ENCODE results near the gene ZNF335. TPM values are rescaled to one million over a fixed set of nuclear protein-coding genes. Genes with fewer than 3 reads are reported as not detected.
"Not testable (repeated sequence)": the region's sequence is repeated elsewhere in the genome, so short reads cannot be mapped to it uniquely, and the experiment has no call there.

Gene ZNF335
- total RNA-seq, 1 donor from 2014 or later: 9.6 TPM

DNA sequence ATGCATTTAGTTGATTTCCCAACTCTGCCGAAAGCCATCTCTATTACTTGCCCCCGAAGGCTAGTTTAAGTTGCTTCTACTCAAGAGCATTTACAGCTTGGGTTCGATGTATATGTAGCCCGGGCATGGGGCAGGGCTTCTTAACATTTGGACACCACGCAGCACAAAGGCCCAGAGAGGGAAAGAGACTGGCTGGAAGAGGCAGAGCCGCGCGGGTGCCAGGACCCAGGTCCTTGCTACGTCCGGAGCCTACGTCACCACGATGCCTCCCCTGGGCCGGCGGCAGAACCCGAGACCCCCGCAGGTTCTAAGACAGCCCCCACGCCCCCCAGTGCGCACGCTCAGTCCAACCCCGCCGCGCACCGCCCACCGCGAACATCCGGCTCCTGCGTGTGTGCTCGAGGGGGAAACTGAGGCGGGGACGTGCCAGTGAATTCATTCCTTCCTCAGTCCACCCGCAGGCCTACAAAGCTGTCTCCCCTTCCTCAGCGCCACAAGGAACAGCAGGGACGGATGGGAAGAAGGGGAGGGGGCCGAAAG lies 37.9 kb downstream of the ZNF335 start:
- ATAC-seq: peak; percentile 16

DNA sequence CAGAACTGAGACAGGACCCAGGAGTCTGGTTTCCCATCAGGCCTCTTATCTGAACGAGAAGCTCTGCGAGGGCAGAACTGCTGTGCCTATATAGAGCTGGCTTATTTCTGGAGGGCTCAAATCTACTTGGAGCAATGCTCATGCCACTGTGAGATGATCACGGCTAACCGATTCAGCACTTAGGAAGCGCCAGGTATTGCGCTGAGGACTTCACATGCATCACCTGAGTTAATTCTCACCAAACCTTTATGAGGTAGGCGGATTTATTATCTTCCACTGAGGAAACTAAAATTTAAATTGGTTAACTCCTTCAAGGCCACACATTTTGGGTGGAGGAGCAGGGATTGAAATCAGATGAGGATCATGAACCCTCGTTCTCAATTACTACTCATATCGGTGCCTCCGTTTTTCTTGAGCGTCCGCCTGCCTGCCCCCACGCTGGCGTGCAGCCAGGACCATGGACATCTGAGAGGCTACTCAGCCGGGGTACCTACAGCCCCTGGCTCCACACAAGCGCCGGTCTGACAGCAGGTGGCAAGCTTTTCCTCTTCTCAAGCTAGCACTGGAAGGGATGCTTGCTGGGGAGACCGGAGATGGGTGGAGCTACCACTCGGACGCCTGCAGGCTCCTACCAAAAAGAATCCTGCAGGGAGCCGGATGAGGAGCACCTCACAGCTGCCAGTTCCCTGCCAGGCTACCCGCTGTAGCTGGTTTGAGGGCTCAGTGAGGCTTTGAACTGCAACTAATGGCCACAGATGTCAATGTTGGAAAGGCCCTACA lies 38.5 kb downstream of the ZNF335 start:
- ATAC-seq: peak; percentile 51

DNA sequence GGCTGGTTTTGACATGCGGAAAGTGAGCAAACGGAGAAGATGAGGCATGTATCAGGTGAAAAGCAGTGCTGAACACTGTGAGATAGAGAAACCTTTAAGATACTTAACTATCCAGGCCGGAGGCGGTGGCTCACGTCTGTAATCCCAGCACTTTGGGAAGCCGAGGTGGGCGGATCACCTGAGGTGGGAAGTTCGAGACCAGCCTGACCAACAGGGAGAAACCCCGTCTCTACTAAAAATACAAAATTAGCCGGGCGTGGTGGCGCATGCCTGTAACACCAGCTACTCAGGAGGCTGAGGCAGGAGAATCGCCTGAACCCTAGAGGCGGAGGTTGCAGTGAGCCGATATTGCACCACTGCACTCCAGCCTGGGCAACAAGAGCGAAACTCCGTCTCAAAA lies 40.3 kb downstream of the ZNF335 start:
- not testable (repeated sequence) for ATAC-seq

DNA sequence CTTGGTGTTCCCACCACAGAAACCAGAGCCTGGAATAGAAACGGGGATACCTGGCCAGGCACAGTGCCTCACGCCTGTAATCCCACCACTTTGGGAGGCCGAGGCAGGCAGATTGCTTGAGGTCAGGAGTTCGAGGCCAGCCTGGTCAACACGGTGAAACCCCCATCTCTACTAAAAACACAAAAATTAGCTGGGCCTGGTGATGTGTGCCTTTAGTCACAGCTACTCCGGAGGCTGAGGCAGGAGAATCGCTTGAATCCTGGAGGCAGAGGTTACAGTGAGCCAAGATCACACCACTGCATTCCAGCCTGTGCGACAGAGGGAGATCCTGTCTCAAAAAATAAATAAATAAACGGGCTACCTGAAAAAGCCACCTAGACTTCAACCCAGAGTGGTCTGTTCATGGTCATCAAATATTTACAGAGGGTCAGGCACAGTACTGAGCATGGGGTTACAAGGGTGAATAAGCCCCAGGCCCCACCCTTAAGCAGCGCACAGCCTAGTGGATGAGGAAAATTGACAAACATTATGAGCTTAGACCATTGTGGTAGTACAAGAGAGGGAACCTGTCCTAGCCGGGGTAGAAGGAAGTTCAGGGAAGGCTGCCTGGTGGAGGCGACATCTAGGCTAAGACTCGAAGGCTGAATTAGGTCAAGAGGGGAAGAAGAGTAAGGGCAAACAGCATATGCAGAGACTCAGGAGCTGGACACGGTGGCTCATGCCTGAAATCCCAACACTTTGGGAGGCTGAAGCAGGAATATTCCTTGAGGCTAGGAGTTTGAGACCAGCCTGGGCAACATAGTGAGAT lies 44.7 kb downstream of the ZNF335 start:
- peak; percentile 10 for ATAC-seq

DNA sequence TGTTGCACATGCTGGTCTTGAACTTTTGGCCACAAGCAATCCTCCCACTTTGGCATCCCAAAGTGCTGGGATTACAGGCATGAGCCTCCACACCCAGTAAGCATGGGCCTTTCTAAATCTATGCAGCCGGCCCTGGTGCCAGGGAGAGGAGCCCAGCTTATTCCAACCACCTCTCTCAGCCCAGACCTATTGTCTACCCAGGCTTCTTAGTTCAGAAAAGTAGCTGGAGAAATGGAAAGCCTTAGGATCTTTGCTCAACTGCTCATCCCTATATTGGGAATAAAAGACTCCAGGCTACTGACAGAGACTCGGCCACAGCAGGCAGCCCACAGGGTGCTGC lies 45.3 kb downstream of the ZNF335 start:
- ATAC-seq: no peak

DNA sequence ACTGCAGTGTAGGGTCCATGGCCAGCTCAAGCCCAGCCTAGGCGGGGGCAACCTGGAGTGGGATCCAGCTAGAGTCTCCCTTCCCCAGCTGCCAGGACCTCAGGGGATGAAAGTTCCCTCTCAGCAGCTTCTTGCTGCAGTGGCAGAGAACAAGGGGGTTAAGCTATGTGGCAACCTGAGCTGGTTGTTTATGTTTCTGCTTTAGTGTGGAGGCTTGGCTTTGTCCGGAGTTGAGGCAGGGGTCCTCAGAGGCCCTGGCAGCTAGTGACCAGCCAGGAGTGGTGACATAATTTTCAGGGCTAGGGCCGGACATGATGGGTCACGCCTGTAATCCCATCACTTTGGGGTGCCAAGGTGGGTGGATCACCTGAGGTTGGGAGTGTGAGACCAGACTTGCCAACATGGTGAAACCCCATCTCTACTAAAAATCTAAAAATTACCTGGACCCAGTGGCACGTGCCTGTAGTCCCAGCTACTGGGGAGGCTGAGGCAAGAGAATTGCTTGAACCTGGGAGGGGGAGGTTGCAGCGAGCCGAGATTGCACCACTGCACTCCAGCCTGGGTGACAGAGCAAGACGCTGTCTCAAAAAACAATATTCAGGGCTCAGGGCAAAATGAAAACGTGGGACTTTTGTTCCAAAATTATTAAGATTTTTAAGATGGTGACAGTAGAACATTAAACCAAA lies 46.0 kb downstream of the ZNF335 start:
- ATAC-seq: no peak

DNA sequence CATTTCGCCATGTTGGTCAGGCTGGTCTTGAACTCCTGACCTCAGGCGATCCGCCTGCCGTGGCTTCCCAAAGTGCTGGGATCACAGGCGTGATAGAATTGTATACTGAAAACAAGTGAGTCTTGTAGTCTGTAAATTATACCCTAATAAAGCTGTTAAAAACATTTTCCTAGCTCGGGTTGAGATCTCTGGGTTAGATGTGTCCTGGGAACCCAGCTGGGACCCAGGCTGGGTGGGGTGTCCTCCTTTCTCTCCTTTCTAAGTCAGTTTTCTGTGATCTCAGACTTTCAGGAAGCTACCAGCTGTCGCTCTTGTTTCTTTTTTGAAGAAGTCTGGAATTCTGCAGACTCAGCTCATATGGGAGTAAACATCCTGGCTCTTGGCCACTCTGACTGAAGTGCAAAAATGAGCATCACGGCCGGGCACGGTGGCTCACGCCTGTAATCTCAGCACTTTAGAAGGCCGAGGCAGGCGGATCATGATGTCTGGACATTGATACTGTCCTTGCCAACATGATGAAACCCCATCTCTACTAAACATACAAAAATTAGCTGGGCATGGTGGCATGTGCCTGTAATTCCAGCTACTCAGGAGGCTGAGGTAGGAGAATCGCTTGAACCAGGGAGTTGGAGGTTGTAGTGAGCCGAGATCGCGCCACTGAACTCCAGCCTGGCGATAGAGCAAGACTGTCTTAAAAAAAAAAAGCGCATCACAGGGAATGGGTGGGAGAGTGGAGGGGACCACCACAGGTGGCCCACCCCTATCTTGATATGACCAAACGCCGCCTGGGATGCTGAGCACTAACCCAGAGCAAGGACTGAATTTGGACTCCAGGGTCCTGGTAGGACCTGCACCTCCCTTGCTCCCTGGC lies 47.4 kb downstream of the ZNF335 start:
- no peak for ATAC-seq

DNA sequence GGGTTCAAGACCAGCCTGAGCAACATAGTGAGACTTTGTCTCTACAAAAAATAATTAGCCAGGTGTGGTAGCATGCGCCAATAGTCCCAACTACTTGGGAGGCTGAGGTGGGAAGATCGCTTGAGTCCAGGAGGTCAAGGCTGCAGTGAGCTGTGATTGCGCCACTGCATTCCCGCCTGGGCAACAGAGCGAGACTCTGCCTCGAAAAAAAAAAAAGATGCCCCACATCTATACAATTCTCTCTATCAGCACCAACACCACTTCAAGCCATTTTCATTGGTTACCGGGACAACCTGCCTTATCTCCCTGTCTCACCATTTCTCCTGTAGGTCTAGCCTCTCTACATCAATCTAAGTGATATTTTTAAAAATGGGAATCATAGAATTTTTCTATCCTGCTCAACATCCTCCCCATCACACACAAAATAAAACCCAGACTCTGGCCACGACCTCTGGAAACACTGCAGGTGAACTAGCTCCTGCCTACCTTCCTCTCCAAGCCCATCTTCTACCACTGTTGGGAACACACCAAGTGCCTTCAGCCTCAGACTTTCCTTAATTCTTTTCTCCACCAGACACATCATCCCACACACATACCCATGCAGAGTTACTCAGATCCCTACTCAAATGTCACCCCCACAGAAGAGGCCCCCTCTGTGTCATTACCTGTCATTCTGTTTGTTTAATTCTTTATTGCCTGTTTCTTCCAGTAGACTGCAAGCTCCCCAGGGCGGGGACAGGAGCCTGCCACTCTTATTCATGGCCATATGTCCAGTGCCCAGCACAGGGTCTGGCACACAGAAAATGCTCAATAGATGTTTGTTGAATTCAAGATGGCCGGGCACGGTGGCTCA lies 50.4 kb downstream of the ZNF335 start:
- ATAC-seq: no peak

DNA sequence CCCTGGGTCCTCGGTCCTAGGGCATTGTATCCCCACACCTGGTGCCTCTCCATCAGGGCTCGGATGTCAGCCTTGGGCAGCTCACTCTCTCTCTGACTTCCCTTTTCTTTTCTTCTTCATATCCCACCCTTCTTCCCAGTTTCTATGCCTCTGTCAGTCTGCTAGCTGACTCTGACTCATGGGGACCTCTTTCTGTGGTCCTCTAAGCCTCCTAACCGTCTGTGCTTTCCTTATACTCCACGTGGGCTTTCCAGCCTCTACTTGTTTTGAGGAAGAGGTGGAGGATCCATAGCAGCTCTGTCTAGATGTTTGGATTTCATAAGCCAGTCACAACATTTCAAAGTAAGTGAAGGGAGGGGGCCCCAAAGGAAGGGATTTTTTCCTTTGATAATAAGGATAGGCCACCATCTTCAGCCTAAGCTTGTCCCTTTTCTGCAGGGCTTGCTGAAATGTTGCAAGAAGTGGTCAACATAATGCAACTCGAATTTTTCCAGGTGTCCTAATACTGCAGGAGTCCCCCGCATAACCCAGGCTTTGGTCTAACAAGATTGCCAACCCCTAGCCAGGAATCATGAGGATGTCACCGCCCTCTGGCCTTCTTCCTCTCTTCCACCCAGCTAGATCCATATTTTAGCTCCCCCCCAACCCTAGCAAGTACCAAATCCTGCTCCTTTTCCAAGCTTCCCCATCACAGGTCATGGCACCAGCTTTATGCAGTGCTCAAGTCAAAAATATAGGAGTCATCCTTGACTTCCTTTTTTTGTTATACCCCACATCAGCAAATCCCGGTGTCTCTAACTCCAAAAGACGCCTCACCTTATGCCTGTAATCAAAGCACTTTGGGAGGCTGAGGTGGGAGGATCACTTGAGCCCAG lies 51.3 kb downstream of the ZNF335 start:
- no peak for ATAC-seq

DNA sequence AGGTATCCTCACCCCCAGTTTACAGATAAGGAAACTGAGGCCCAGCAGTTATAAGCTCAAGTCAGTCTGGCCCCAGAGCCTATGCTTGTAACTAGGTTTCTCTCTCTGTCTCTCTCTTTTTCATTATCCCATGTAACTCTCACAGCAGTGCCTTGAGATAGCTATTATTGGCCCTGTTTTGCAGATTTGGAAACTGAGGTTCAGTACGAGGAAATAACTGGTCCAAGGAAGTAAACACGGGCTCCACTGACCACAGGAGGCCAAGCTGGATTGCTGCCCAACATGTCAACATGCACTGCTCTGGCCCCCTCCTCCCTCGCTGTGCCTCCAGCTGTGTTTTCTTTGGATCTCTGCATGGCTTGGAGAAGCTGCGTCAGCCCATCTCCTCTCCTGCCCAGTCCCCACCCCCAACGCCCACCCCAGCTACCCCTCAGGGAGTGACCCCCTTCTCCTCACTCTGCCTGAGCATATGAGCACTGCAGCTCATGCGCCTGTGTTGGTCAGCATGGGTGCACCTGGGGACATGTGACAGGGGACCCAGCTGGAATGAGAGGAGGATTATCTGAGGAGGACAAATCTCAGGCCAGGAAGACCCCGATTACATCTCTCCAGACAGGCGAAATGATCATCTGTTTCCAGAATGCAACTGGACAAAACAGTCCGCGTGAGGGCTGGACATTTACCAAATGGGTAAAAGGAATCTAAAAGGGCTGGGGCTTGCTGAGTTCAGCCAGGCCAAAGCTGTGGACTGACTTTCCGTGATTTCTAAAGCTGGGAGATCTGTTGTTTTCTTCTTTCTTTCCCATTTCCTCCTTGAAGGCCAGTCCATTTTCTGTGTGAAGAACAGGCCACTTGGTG lies 52.2 kb downstream of the ZNF335 start:
- ATAC-seq: no peak

DNA sequence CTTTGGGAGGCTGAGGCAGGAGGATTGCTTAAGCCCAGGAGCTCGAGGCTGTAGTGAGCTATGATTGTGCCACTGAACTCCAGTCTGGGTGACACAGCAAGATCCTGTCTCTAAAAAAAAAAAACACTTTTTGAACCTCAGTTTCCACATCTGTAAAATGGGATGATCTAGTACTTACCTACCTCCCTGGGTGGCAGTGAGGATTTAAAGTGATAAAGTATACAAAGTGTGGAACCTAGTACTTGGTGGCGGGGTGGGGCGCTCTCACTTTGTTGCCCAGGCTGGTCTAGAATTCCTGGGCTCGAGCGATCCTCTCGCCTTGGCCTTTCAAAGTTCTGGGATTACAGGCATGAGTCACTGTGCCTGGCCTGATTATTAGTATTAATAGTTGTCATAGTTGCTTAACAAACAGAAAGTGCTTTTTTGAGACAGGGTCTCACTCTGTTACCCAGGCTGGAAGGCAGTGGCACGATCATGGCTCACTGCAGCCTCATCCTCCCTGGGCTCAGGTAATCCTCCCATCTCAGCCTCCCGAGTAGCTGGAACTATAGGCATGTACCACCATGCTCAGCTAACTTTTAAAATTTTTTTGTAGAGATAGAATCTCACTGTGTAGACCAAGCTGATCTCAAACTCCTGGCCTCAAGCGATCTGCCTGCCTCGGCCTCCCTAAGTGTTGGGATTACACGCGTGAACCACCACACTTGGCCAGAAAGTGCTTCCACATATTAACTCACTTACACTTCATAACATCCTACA lies 53.0 kb downstream of the ZNF335 start:
- ATAC-seq: no peak

DNA sequence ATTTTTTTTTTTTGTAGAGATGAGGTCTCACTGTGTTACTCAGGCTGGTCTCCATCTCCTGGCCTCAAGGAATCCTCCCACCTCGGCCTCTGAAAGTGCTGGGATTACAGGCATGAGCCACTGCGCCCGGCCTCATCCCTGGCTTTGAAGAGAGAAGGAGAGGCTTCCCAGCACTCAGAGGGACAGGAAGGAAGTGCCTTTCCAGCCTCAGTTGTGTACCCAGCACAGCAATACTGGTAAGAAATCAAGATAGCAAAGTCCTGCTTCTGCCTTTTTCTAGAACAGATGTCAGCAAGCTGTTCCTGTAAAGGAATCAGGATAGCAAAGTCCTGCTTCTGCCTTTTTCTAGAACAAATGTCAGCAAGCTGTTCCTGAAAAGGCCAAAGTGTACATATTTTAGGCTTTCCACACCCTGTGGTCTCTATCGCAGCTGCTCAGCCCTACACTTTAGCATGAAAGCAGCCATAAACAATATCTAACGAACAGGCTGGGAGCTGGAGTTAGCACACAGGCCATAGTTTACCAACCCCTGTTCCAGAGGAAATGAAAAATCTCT lies 53.7 kb downstream of the ZNF335 start:
- ATAC-seq: no peak

DNA sequence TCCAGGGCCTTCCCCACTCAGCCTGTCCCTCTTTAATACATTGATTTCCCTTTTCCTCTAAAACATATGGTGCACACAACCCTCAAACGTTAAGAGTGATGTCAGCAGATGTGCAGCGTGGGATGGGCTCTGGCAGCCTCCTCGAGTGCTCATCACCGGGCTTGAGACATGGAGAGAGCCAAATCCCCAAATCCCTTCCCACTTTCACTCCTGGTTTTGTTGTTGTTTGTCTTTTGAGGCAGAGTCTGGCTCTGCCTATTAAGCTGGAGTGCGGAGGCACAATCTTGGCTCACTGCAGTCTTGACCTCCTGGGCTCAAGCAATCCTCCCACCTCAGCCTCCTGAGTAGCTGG lies 54.2 kb downstream of the ZNF335 start:
- no peak for ATAC-seq

DNA sequence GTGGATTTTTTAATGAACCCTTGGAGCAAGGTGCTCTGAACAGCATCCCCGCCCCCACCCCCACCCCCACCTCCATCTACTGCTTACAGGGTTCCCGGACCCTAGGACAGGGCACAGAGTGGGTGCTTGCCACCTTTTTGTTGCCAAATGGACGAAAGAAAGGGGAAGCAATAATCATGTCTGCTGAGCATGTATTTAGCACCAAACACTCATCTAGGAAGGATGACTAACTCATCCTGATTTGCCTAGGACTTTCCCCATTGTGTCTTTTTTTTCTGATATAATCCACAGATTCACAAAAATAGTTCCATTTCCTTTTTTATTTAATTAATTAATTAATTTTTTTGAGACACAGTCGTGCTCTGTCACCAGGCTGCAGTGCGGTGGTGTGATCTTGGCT lies 58.9 kb downstream of the ZNF335 start:
- no peak for ATAC-seq

DNA sequence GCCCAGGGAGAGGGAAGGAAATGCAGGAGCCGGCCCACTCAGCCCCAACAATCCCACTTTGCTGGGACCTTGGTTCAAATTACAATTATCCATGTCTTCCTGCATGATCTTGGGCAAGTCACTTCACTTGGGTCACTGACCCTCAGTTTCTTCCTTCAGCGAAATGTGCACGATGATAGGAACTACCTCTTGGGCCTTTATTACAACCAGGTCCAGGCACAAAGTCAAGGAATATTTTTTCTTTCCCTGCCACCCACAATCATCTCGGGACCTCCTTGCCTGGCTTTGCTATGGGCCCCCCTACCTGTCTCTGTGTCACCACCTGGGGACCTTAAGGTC lies 59.7 kb downstream of the ZNF335 start:
- no peak for ATAC-seq

DNA sequence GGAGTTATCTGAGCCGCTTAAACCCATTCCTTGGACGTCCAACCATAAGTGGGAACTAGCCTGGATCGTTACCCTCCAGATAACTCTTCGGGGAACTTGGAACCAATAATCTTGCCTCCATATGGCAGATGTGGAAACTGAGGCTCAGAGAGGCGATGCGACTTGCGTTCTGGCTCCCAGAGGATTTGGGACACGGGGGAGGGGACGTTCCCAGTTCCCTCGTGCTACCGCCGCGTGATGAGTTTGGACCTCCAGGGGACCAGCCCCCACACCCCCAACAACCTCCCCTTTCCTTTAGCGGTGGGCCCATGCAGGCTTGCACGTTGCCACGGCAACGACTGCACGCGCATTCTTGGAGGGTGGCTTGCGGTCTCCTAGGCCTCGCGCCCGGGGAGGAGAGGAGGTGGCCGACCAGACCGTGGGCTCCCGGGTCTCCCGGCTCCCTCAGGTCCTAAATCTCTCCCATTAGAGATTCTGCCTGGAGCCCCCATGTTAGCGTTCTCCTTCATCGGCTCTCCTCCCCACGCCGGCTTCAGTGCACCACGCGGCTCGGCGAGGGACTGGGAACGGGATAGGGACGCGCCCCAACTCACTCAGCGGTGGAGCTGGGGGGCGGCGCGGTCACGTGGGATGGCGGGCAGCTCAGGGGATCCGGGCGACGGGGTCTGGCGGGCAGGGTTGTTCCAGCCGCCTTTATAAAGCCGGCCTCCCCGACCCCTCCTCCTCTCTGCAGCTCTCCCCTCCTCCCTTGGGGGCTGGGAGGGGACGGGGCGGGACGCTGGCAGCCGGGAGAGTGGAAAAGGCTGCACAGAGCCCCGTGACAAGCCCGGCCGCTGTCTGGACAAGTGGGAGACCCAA lies 60.3 kb downstream of the ZNF335 start, which contains the start of gene PLTP:
Gene PLTP (minus strand): TSS at position 670 of the 858 bp plus-strand sequence. CDS start 703 bp downstream, outside the sequence.
- ATAC-seq: peak; percentile 15

Data from esophagus mucosa (tissue), 1 donor.